ENCODE results near the gene STRN4. TPM values are rescaled to one million over a fixed set of nuclear protein-coding genes. Genes with fewer than 3 reads are reported as not detected.

STRN4 gene
- total RNA-seq, 1 experiment from 2014 or later, result 151 TPM

DNA sequence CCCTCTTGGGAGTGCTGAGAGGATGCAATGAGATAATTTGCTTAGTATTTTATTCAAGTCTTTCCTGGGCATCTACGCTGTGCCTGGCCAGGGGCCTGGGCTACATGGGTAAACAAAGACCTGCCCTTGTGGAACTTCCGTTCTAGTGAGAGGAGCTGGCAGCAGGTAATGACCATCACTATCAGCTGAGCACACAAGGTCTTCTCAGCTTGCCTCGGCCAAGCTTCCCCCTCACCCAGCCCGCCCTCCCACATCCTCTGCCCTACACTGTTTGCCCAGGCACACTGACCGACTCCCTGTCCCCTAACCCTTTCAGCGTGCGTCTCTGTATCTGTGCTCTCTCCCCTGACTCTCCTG is 9.0 kb downstream of the STRN4 start:
- Mint-ChIP-seq H3K4me1 (ENCODE audit: low read depth, unreplicated experiment) (peaks cover 35% of the 10 kb centered on the region), H3K4me3 (ENCODE audit: low read depth, unreplicated experiment) (no peak overlapping the region), H3K27ac (ENCODE audit: unreplicated experiment) (no peak overlapping the region), H3K9me3 (ENCODE audit: low read depth, unreplicated experiment) (no peaks in the 10 kb centered on the region), H3K36me3 (ENCODE audit: insufficient read depth, unreplicated experiment) (peaks cover 52% of the 10 kb centered on the region), H3K27me3 (ENCODE audit: unreplicated experiment) (no peaks in the 10 kb centered on the region)
- TF ChIP-seq, protein P1, sequence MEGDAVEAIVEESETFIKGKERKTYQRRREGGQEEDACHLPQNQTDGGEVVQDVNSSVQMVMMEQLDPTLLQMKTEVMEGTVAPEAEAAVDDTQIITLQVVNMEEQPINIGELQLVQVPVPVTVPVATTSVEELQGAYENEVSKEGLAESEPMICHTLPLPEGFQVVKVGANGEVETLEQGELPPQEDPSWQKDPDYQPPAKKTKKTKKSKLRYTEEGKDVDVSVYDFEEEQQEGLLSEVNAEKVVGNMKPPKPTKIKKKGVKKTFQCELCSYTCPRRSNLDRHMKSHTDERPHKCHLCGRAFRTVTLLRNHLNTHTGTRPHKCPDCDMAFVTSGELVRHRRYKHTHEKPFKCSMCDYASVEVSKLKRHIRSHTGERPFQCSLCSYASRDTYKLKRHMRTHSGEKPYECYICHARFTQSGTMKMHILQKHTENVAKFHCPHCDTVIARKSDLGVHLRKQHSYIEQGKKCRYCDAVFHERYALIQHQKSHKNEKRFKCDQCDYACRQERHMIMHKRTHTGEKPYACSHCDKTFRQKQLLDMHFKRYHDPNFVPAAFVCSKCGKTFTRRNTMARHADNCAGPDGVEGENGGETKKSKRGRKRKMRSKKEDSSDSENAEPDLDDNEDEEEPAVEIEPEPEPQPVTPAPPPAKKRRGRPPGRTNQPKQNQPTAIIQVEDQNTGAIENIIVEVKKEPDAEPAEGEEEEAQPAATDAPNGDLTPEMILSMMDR (IDR thresholded peaks at IDR 0.05; ENCODE audit: unreplicated experiment), result no peak
- CTCF ChIA-PET, result no interaction called here
- BruUV-seq (replicated peaks), result no TSS peak
- DNase-seq, result no peak
- intact Hi-C loops (cut with micrococcal nuclease; ENCODE audit: unreplicated experiment), result no loop called here

DNA sequence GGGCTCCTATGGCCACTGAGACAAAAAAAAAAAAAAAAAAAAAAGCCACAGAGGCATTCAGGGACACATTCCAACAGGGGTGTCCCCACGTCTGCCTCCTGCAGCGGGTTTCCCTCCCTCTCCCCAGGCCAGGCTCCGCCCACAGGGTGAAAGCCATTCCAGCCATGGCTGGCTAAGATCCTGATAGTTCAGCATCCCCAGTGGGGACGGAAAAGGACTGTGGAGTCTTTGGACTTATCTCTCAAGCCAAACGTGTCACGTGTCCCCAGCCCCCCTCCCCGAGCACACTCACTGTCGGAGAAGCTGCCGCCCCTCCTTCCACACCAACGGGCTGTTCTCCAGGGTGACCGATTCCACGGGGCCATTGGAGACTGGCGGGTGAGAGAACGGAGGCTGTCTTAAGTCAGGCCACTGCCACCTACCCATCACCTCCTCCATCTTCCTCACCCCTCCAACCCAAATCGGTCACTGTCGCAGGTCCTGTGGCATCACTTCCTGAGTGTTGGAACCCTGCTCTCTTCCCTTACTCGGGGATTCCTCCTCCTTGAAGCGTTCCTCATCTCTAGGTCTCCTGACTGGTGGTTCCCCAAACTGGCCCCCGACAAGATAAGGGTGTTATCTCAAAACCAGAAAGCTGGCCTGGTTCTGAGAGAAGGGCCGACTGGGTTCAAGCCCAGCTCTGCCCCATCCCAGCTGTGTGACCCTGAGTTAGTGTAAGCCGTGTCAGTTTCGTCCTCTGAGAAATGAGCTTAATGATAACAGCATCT is 9.5 kb downstream of the STRN4 start:
- intact Hi-C loops (cut with micrococcal nuclease; ENCODE audit: unreplicated experiment), result no loop called here
- Mint-ChIP-seq H3K4me3 (ENCODE audit: low read depth, unreplicated experiment) (no peak overlapping the region), H3K27me3 (ENCODE audit: unreplicated experiment) (no peaks in the 10 kb centered on the region), H3K4me1 (ENCODE audit: low read depth, unreplicated experiment) (peaks cover 35% of the 10 kb centered on the region), H3K27ac (ENCODE audit: unreplicated experiment) (no peak overlapping the region), H3K9me3 (ENCODE audit: low read depth, unreplicated experiment) (no peaks in the 10 kb centered on the region), H3K36me3 (ENCODE audit: insufficient read depth, unreplicated experiment) (peaks cover 51% of the 10 kb centered on the region)
- TF ChIP-seq, protein P1 (IDR thresholded peaks at IDR 0.05; ENCODE audit: unreplicated experiment), result no peak
- no peak for DNase-seq
- no TSS peak for BruUV-seq (replicated peaks)
- CTCF ChIA-PET, result interaction anchor here (0.9 kb wide), 1 partner anchor 9 kb away, joined by 3 read pairs; the partner anchor contains the start of gene FKRP

DNA sequence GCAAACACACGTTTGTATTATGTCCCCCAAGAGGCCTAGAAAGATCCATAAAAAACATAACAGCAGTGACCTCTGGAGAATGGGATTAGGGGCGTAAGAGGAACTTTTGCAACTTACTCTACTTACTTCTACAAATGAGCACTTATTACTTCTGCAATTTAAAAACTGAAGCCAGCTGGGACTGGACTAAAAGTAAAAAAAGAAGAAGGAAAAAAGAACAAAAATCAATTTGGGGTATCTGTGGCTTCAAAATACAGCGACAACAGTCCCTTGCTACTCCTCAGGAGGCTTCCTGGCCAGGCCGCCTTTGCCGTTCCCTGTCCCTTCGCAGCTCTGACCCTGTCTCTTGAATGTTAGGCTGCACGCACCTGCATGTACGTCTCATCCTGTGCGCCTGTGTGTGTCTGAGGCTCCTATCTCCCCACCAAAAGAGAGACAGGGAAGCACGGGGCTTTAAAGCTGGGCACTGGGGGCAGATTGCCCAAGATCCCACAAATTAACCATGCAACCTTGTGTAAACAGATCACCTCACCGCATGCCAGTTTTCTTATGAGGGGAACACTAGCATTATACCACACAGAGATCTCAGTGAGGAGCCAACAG is 12.5 kb downstream of the STRN4 start:
- Mint-ChIP-seq H3K27me3 (ENCODE audit: unreplicated experiment) (no peaks in the 10 kb centered on the region), H3K27ac (ENCODE audit: unreplicated experiment) (no peak overlapping the region), H3K36me3 (ENCODE audit: insufficient read depth, unreplicated experiment) (peaks cover 59% of the 10 kb centered on the region), H3K4me3 (ENCODE audit: low read depth, unreplicated experiment) (no peak overlapping the region), H3K9me3 (ENCODE audit: low read depth, unreplicated experiment) (no peaks in the 10 kb centered on the region), H3K4me1 (ENCODE audit: low read depth, unreplicated experiment) (peaks cover 52% of the 10 kb centered on the region)
- TF ChIP-seq, protein P1 (IDR thresholded peaks at IDR 0.05; ENCODE audit: unreplicated experiment), result no peak
- CTCF ChIA-PET, result no interaction called here
- no peak for DNase-seq
- intact Hi-C loops (cut with micrococcal nuclease; ENCODE audit: unreplicated experiment), result no loop called here
- no TSS peak for BruUV-seq (replicated peaks)

DNA sequence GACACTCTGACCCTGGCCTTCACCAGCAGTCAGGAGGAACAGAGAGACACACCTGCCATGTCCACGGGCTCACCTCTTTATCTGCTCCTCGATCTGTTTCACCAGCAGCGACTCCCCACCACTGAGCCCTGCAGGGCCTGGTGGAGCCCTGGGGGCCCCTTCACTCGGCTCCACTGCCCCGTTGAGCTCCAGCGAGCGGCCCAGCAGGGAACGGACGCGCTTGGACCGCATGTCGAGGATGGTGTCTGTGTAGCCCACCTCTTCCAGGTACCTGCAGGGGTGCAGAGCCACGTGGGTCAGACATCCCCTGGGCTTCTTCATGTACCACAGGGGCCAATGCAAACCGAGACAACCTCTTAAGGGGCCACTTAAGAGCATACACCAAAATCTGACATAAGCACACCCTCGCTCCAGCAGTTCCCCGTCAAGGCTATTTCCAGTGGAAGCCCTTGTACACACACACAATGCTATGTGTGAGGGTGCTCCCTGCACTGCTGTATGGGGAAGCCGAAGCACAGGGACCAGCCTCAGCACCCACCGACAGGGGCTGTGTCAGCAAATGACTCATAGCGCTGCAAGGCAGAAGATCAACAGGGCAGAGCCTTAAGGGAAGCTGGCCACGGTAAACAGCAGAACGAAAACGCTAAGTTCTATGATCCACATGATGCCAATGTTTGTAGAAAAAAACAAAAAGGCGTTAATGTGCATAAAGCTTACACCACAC is 13.1 kb downstream of the STRN4 start:
- TF ChIP-seq, protein P1 (IDR thresholded peaks at IDR 0.05; ENCODE audit: unreplicated experiment), result no peak
- H3K4me3 Mint-ChIP-seq (ENCODE audit: low read depth, unreplicated experiment), result no peak overlapping the region
- intact Hi-C loops (cut with micrococcal nuclease; ENCODE audit: unreplicated experiment), result no loop called here
- no peaks in the 10 kb centered on the region for H3K27me3 Mint-ChIP-seq (ENCODE audit: unreplicated experiment)
- peaks cover 55% of the 10 kb centered on the region for H3K4me1 Mint-ChIP-seq (ENCODE audit: low read depth, unreplicated experiment)
- no peak for DNase-seq
- no peaks in the 10 kb centered on the region for H3K9me3 Mint-ChIP-seq (ENCODE audit: low read depth, unreplicated experiment)
- BruUV-seq (replicated peaks), result no TSS peak
- H3K27ac Mint-ChIP-seq (ENCODE audit: unreplicated experiment), result no peak overlapping the region
- CTCF ChIA-PET, result no interaction called here
- peaks cover 62% of the 10 kb centered on the region for H3K36me3 Mint-ChIP-seq (ENCODE audit: insufficient read depth, unreplicated experiment)
